CD4-positive, CD25-positive, alpha-beta regulatory T cell (primary cell): Measurements from ENCODE around the gene DIS3L. TPM values are rescaled to one million over a fixed set of nuclear protein-coding genes. Genes with fewer than 3 reads are reported as not detected.
"Not testable (repeated sequence)": the region's sequence is repeated elsewhere in the genome, so short reads cannot be mapped to it uniquely, and the experiment has no call there.

Source experiments
- ATAC-seq, 2 donors: fragments of 150-1000 bp; cut with Tn5 transposase; one replicate each; pipeline ENCODE4 v1.10.0; 2021; ENCODE audit warnings: low read depth in 2 of 2, moderate number of reproducible peaks in 2 of 2, moderate library complexity in 1 of 2
- DNase-seq, 3 donors: peaks; one replicate each; pipeline versions ENCODE4 v3.0.0 to v3.0.0-alpha.2; 2012 to 2022; ENCODE audit warnings: mixed read lengths in 1 of 3
- H3K27ac ChIP-seq: one replicate; pipeline ENCODE4 v1.7.0; 2013; ENCODE audit warnings: mild to moderate bottlenecking, low read length; ENCODE audit not compliant: insufficient read depth, poor library complexity, severe bottlenecking
- H3K27me3 ChIP-seq: one replicate; pipeline ENCODE4 v1.7.0; 2013; ENCODE audit warnings: low read length; ENCODE audit not compliant: control insufficient read depth, insufficient read depth
- H3K36me3 ChIP-seq: one replicate; pipeline ENCODE4 v1.7.0; 2013; ENCODE audit warnings: mild to moderate bottlenecking, low read length, moderate library complexity; ENCODE audit not compliant: control insufficient read depth, insufficient read depth
- H3K4me1 ChIP-seq: 2 replicates; pipeline ENCODE4 v1.7.0; 2013; ENCODE audit warnings: mild to moderate bottlenecking, low read length; ENCODE audit not compliant: insufficient read depth, control insufficient read depth, poor library complexity, severe bottlenecking
- H3K4me3 ChIP-seq: one replicate; pipeline ENCODE4 v1.7.0; 2013; ENCODE audit warnings: low read depth, mild to moderate bottlenecking, low read length, moderate library complexity
- H3K9me3 ChIP-seq, 2 experiments: 1 replicate in 1 of 2; 2 replicates in 1 of 2; pipeline ENCODE4 v1.7.0; 2013; ENCODE audit warnings: low read length in 2 of 2, mild to moderate bottlenecking in 1 of 2, moderate library complexity in 1 of 2; ENCODE audit not compliant: control insufficient read depth in 2 of 2
- H3K27ac Mint-ChIP-seq, 3 donors: one replicate each; pipeline ENCODE4 v1.8.0; 2020 to 2022; ENCODE audit warnings: mild to moderate bottlenecking in 3 of 3, mixed read lengths in 3 of 3, moderate library complexity in 2 of 3
- H3K27me3 Mint-ChIP-seq: one replicate; pipeline ENCODE4 v1.8.0; 2022; ENCODE audit warnings: mild to moderate bottlenecking, mixed read lengths
- H3K36me3 Mint-ChIP-seq: one replicate; pipeline ENCODE4 v1.8.0; 2020; ENCODE audit warnings: mixed read lengths
- H3K4me1 Mint-ChIP-seq, 4 donors: one replicate each; pipeline ENCODE4 v1.8.0; 2020 to 2022; ENCODE audit warnings: mixed read lengths in 4 of 4, mild to moderate bottlenecking in 1 of 4
- H3K4me3 Mint-ChIP-seq, 4 donors: one replicate each; pipeline ENCODE4 v1.8.0; 2020 to 2022; ENCODE audit warnings: mild to moderate bottlenecking in 4 of 4, mixed read lengths in 4 of 4, moderate library complexity in 3 of 4
- H3K9me3 Mint-ChIP-seq, 7 donors: one replicate each; pipeline ENCODE4 v1.8.0; 2020 to 2022; ENCODE audit warnings: mixed read lengths in 7 of 7, mild to moderate bottlenecking in 3 of 7, moderate library complexity in 2 of 7
- polyA plus RNA-seq, 4 donors: library from polyadenylated mRNA; unstranded; fragments of 300-500 nt; fragmentation: Illumina TruSeq; gene quantifications; one replicate each; pipeline ENCODE4 v1.2.3, GENCODE V29; 2021
- total RNA-seq: library from RNA; stranded (reverse); gene quantifications from one replicate; pipeline ENCODE4 v1.2.3, GENCODE V29; 2022

DIS3L gene
- total and polyA plus RNA-seq, 5 donors from 2014 or later: 23.4 to 35.9 (median 27.4) TPM

- no peak overlapping the region for H3K27ac Mint-ChIP-seq
Observed at GRCh38 chr15:66359740-66360139, 66.4 kb downstream of the DIS3L start.

GRCh38 chr15:66361745-66362460 is 68.5 kb downstream of the DIS3L start:
- H3K9me3 ChIP-seq, H3K4me1 Mint-ChIP-seq, H3K36me3 Mint-ChIP-seq, H3K4me1 ChIP-seq, H3K27me3 Mint-ChIP-seq, H3K9me3 Mint-ChIP-seq, H3K36me3 ChIP-seq, H3K4me3 Mint-ChIP-seq, H3K27ac ChIP-seq, H3K27ac Mint-ChIP-seq, DNase-seq, H3K4me3 ChIP-seq, ATAC-seq, H3K27me3 ChIP-seq: not testable (repeated sequence)

More at GRCh38 chr15:66359740-66360139, 66.4 kb downstream of the DIS3L start:
- ATAC-seq: no peak
- H3K36me3 ChIP-seq: no peaks in the 10 kb centered on the region
- Mint-ChIP-seq H3K9me3 (peaks cover 0 to 3% (median 0%) of the 10 kb centered on the region in 7 donors), H3K36me3 (no peaks in the 10 kb centered on the region), H3K27me3 (peaks cover 9% of the 10 kb centered on the region), H3K4me3 (peak overlapping the region in 3 of 4 donors; percentile 18 to 60 (median 43)), H3K4me1 (peaks cover 6 to 21% (median 15%) of the 10 kb centered on the region in 4 donors)
- peaks cover 7% of the 10 kb centered on the region for H3K4me1 ChIP-seq
- H3K27ac ChIP-seq: no peak overlapping the region
- H3K4me3 ChIP-seq: no peak overlapping the region
- no peaks in the 10 kb centered on the region for H3K9me3 ChIP-seq
- no peaks in the 10 kb centered on the region for H3K27me3 ChIP-seq
- DNase-seq: no peak

GRCh38 chr15:66362776-66363175 is 69.4 kb downstream of the DIS3L start:
- peaks cover 0 to 3% (median 0%) of the 10 kb centered on the region in 7 donors for H3K9me3 Mint-ChIP-seq
- H3K4me1 Mint-ChIP-seq: no peaks in the 10 kb centered on the region
- H3K27me3 Mint-ChIP-seq: peaks cover 9% of the 10 kb centered on the region
- Histone ChIP-seq H3K4me3 (no peak overlapping the region), H3K36me3 (no peaks in the 10 kb centered on the region), H3K27ac (no peak overlapping the region), H3K27me3 (no peaks in the 10 kb centered on the region), H3K4me1 (no peaks in the 10 kb centered on the region), H3K9me3 (no peaks in the 10 kb centered on the region)
- DNase-seq: no peak
- H3K4me3 Mint-ChIP-seq: no peak overlapping the region
- no peaks in the 10 kb centered on the region for H3K36me3 Mint-ChIP-seq
- no peak overlapping the region for H3K27ac Mint-ChIP-seq
- no peak for ATAC-seq

DNA sequence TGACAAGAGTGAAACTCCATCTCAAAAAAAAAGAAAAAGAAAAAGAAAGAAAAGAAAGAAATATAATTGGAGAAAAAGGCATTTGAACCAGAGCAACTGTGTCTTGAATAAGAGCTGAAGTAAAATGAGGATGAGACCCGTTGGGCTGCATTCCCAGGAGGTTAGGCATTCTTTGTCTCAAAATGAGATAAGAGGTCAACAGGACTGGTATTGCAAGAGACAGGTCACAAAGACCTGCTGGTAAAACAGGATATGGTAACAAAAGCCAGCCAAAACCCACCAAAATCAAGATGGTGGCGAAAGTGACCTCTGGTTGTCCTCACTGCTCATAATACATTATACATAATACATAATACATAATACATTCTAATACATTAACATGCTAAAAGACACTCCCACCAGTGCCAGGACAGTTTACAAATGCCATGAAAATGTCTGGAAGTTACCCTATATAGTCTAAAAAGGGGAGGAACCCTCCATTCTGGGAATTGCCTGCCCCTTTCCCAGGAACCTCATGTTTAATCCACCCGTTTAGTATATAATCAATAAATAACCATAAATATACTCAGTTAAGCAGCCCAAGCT is 71.7 kb downstream of the DIS3L start:
- H3K27ac Mint-ChIP-seq: no peak overlapping the region
- no peaks in the 10 kb centered on the region for H3K36me3 Mint-ChIP-seq
- Histone ChIP-seq H3K36me3 (no peaks in the 10 kb centered on the region), H3K4me3 (no peak overlapping the region), H3K27me3 (no peaks in the 10 kb centered on the region), H3K27ac (no peak overlapping the region), H3K9me3 (no peaks in the 10 kb centered on the region), H3K4me1 (peaks cover 6% of the 10 kb centered on the region)
- peaks cover 5 to 8% (median 7%) of the 10 kb centered on the region in 4 donors for H3K4me1 Mint-ChIP-seq
- H3K4me3 Mint-ChIP-seq: no peak overlapping the region
- ATAC-seq: no peak
- DNase-seq: no peak
- peaks cover 0 to 3% (median 0%) of the 10 kb centered on the region in 7 donors for H3K9me3 Mint-ChIP-seq
- peaks cover 9% of the 10 kb centered on the region for H3K27me3 Mint-ChIP-seq

- H3K36me3 Mint-ChIP-seq: no peaks in the 10 kb centered on the region
- ATAC-seq: peak; percentile 50 to 52
- peak overlapping the region; percentile 19 to 89 (median 70) for H3K27ac Mint-ChIP-seq
Observed at GRCh38 chr15:66369773-66370651, 76.6 kb downstream of the DIS3L start.

DNA sequence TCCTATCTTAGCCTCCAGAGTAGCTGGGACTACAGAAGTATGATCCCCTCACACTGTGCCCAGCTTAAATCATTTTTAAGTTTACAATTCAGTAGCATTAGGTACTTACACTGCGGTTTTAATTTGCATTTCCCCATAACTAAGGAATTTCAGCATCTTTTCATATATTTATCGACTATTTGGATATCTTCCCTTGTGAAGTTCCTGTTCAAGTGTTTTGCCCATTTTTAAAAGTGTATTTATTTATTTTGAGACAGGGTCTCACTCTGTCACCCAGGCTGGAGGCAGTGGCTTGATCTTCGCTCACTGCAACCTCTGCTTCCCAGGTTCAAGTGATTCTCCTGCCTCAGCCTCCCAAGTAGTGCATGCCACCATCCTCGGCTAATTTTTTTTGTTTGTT is 80.8 kb downstream of the DIS3L start:
- no peaks in the 10 kb centered on the region for H3K9me3 ChIP-seq
- no peak overlapping the region for H3K27ac ChIP-seq
- no peak overlapping the region for H3K4me3 ChIP-seq
- H3K4me1 ChIP-seq: peaks cover 12% of the 10 kb centered on the region
- H3K4me1 Mint-ChIP-seq: peaks cover 9 to 15% (median 11%) of the 10 kb centered on the region in 4 donors
- H3K36me3 ChIP-seq: no peaks in the 10 kb centered on the region
- H3K4me3 Mint-ChIP-seq: no peak overlapping the region
- no peaks in the 10 kb centered on the region for H3K36me3 Mint-ChIP-seq
- H3K27ac Mint-ChIP-seq: no peak overlapping the region
- H3K27me3 Mint-ChIP-seq: no peaks in the 10 kb centered on the region
- H3K27me3 ChIP-seq: no peaks in the 10 kb centered on the region
- H3K9me3 Mint-ChIP-seq: peaks cover 0 to 6% (median 0%) of the 10 kb centered on the region in 7 donors
- no peak for ATAC-seq
- no peak for DNase-seq

More at GRCh38 chr15:66369773-66370651, 76.6 kb downstream of the DIS3L start:
- H3K27me3 ChIP-seq: no peaks in the 10 kb centered on the region
- peaks cover 0 to 4% (median 0%) of the 10 kb centered on the region in 7 donors for H3K9me3 Mint-ChIP-seq
- peak in 1 of 3 donors; percentile 73 for DNase-seq
- peaks cover 9 to 15% (median 11%) of the 10 kb centered on the region in 4 donors for H3K4me1 Mint-ChIP-seq
- peak overlapping the region; percentile 71 for H3K4me3 ChIP-seq
- no peaks in the 10 kb centered on the region for H3K9me3 ChIP-seq
- no peaks in the 10 kb centered on the region for H3K27me3 Mint-ChIP-seq
- H3K4me1 ChIP-seq: peaks cover 12% of the 10 kb centered on the region
- no peaks in the 10 kb centered on the region for H3K36me3 ChIP-seq
- H3K4me3 Mint-ChIP-seq: peak overlapping the region in 3 of 4 donors; percentile 22 to 80 (median 73)
- peak overlapping the region; percentile 56 for H3K27ac ChIP-seq

GRCh38 chr15:66378814-66379430 is 85.6 kb downstream of the DIS3L start:
- no peak overlapping the region for H3K27ac ChIP-seq
- no peak for DNase-seq

More at GRCh38 chr15:66378814-66379430, 85.6 kb downstream of the DIS3L start:
- Histone ChIP-seq H3K27me3 (no peaks in the 10 kb centered on the region), H3K4me3 (no peak overlapping the region), H3K36me3 (no peaks in the 10 kb centered on the region), H3K4me1 (no peaks in the 10 kb centered on the region), H3K9me3 (no peaks in the 10 kb centered on the region)
- Mint-ChIP-seq H3K4me3 (no peak overlapping the region), H3K36me3 (no peaks in the 10 kb centered on the region), H3K4me1 (no peaks in the 10 kb centered on the region), H3K27ac (no peak overlapping the region), H3K9me3 (peaks cover 0 to 3% (median 0%) of the 10 kb centered on the region in 7 donors), H3K27me3 (no peaks in the 10 kb centered on the region)
- no peak for ATAC-seq
